Common myeloid progenitor, CD34-positive (primary cell): ENCODE data around the gene TPRKB.
"Not testable (repeated sequence)": the region's sequence is repeated elsewhere in the genome, so short reads cannot be mapped to it uniquely, and the experiment has no call there.

ENCODE experiments used
- CTCF ChIA-PET: fragments of 350-600 bp; sonication (Branson Sonifier 250); formaldehyde crosslinking; loops from one replicate; lab custom pipeline; 2021; ENCODE audit warnings: antibody characterized with exemption; lab: Charles Lee
- POLR2A ChIA-PET: fragments of 350-600 bp; sonication (Branson Sonifier 250); formaldehyde crosslinking; loops from one replicate; lab custom pipeline; 2021; ENCODE audit warnings: antibody characterized with exemption; lab: Charles Lee
- DNase-seq, 3 donors: peaks; one replicate each; pipeline versions ENCODE4 v3.0.0 to v3.0.0-alpha.2; 2013
- H3K27ac ChIP-seq, 2 experiments: 1 replicate in 1 of 2; 2 replicates in 1 of 2; pipeline ENCODE4 v1.7.0; 2013; ENCODE audit warnings: inconsistent platforms in 2 of 2, low read length in 2 of 2, mild to moderate bottlenecking in 2 of 2, low read depth in 1 of 2, moderate library complexity in 1 of 2; ENCODE audit not compliant: severe bottlenecking in 2 of 2, insufficient read depth in 1 of 2, poor library complexity in 1 of 2
- H3K27me3 ChIP-seq, 5 experiments: replicated peaks in 2 of 5; 1 replicate in 3 of 5; 2 replicates in 2 of 5; pipeline versions ENCODE4 v1.6.1 to v1.7.0; 2013; ENCODE audit warnings: low read length in 4 of 5, mild to moderate bottlenecking in 2 of 5, moderate library complexity in 2 of 5, inconsistent platforms in 1 of 5; ENCODE audit not compliant: insufficient read depth in 5 of 5, control insufficient read depth in 4 of 5
- H3K36me3 ChIP-seq, 4 experiments: 1 replicate in 2 of 4; 2 replicates in 2 of 4; pipeline versions ENCODE4 v1.6.1 to v1.7.0; 2013; ENCODE audit warnings: low read length in 3 of 4, control low read depth in 1 of 4, mild to moderate bottlenecking in 1 of 4; ENCODE audit not compliant: control insufficient read depth in 4 of 4, insufficient read depth in 4 of 4
- H3K4me1 ChIP-seq, 4 experiments: 1 replicate in 3 of 4; 2 replicates in 1 of 4; pipeline versions ENCODE4 v1.6.1 to v1.7.1; 2013; ENCODE audit warnings: low read length in 3 of 4, mild to moderate bottlenecking in 3 of 4, control low read depth in 1 of 4, inconsistent platforms in 1 of 4, moderate library complexity in 1 of 4; ENCODE audit not compliant: control insufficient read depth in 4 of 4, insufficient read depth in 4 of 4; ENCODE audit errors: control extremely low read depth in 1 of 4
- H3K4me3 ChIP-seq, 7 experiments: 1 replicate in 4 of 7; 2 replicates in 3 of 7; pipeline versions ENCODE4 v1.5.1 to v1.7.0; 2013; ENCODE audit warnings: mild to moderate bottlenecking in 7 of 7, low read length in 6 of 7, moderate library complexity in 6 of 7, inconsistent platforms in 2 of 7, low read depth in 2 of 7, control low read depth in 1 of 7; ENCODE audit not compliant: insufficient read depth in 4 of 7, control insufficient read depth in 1 of 7; ENCODE audit errors: extremely low read depth in 1 of 7
- H3K9me3 ChIP-seq, 5 experiments: 1 replicate in 4 of 5; 2 replicates in 1 of 5; pipeline versions ENCODE4 v1.6.1 to v1.7.1; 2013; ENCODE audit warnings: low read length in 4 of 5, mild to moderate bottlenecking in 2 of 5, inconsistent platforms in 1 of 5, low read depth in 1 of 5, moderate library complexity in 1 of 5; ENCODE audit not compliant: control insufficient read depth in 4 of 5, insufficient read depth in 2 of 5; ENCODE audit errors: control extremely low read depth in 1 of 5
- WGBS: methylation state at CpG from one replicate; pipeline ENCODE4 v1.1.5; 2013; ENCODE audit not compliant: insufficient coverage; 5-methylcytosine and 5-hydroxymethylcytosine counted together

TPRKB gene

DNA sequence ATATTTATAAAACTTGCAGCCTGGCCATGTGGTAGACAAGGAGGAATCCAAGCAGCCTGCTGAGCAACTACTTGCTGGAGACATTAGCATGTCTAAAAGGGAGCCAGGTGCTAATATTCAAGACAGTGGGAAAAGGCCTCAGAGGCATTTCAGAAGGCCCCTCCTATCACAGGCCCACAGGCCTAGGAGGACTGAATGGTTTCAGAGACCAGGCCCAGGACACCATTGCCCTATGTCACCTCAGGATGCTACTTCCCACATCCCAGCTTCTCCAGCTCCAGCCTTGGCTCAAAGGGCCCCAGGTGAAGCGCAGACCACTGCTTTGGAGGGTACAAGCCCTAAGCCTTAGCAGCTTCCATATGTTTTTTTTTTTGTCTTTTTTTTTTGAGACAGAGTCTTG, 39.0 kb downstream of the TPRKB start:
- Histone ChIP-seq H3K27me3 (no peaks in the 10 kb centered on the region), H3K9me3 (peaks cover 0 to 5% (median 0%) of the 10 kb centered on the region in 5 experiments), H3K27ac (no peak overlapping the region), H3K4me3 (no peak overlapping the region), H3K36me3 (no peaks in the 10 kb centered on the region), H3K4me1 (peaks cover 5 to 32% (median 30%) of the 10 kb centered on the region in 4 experiments)
- WGBS: 89% methylated on average over 1 of the region's 1 CpG
- DNase-seq: no peak
- ChIA-PET POLR2A (no interaction called here), CTCF (no interaction called here)

DNA sequence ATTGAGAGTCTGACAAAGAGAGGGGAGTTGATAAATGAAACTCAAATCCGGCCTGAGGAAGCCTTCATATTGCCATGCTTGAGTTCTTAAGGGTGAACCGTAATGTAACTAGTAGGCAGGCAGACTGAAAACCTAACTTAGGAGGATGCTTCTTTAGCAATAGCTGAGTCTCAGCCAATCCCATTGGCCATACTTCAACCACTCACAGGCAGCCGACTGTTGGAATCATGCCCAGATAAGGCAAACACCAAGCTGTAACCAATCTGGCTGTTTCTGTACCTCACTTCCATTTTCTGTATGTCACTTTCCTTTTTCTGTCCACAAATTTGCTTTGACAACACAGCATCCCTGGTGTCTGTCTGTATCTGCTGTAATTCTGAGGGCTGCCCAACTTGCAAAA, 39.5 kb downstream of the TPRKB start:
- DNase-seq: no peak
- 94% methylated on average over 2 of the region's 3 CpGs for WGBS
- peaks cover 5 to 27% (median 27%) of the 10 kb centered on the region in 4 experiments for H3K4me1 ChIP-seq
- no peak overlapping the region for H3K4me3 ChIP-seq
- no peaks in the 10 kb centered on the region for H3K36me3 ChIP-seq
- ChIA-PET POLR2A (no interaction called here), CTCF (no interaction called here)
- peaks cover 0 to 5% (median 0%) of the 10 kb centered on the region in 5 experiments for H3K9me3 ChIP-seq
- no peaks in the 10 kb centered on the region for H3K27me3 ChIP-seq
- H3K27ac ChIP-seq: no peak overlapping the region

DNA sequence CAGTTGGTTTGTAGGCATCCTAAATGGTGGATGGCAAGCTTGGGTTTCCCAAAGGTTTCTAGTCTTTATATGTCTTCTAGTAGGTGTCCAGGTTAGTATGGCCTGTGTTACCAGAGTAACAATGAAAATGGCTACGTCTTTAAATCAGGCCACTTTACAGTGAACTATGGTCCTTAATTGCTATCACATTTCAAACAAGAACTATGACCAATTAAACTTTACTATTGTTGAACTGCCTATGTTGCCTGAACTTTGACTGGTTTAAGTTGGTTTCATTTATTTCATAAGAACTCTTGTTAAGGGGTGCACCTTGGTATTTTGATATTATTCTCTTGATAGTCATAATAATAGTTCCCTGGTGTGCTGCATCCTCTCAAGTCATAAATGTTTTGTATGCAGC, 40.2 kb downstream of the TPRKB start:
- CTCF ChIA-PET: not testable (repeated sequence)

DNA sequence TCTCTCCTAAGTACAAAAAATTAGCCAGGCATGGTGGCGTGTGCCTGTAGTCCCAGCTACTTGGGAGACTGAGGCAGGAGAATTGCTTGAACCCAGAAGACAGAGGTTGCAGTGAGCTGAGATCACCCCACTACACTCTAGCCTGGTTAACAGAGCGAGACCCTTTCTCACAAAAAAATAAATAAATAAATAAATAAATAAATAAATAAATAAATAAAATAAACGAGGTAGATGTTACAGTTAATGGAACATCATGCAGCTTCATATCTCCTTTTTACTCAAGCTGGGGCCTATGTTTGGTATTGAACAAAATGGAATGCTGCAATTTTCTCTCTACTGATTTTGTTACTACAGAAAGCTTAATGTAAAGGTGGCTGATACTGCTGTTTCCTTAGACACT, 40.6 kb downstream of the TPRKB start:
- H3K27me3 ChIP-seq, H3K36me3 ChIP-seq, H3K4me3 ChIP-seq, POLR2A ChIA-PET, H3K27ac ChIP-seq, CTCF ChIA-PET, DNase-seq, H3K9me3 ChIP-seq: not testable (repeated sequence)
- WGBS: no CpG with 5 or more reads among the region's 3 CpGs
- H3K4me1 ChIP-seq: peaks cover 5 to 17% (median 16%) of the 10 kb centered on the region in 4 experiments

More for the DNA sequence above, 40.2 kb downstream of the TPRKB start:
- H3K4me3 ChIP-seq, H3K27ac ChIP-seq, POLR2A ChIA-PET, H3K27me3 ChIP-seq, H3K9me3 ChIP-seq, DNase-seq, H3K36me3 ChIP-seq: not testable (repeated sequence)
- WGBS: no CpG with 5 or more reads among the region's 1 CpG
- H3K4me1 ChIP-seq: peaks cover 5 to 21% (median 21%) of the 10 kb centered on the region in 4 experiments

DNA sequence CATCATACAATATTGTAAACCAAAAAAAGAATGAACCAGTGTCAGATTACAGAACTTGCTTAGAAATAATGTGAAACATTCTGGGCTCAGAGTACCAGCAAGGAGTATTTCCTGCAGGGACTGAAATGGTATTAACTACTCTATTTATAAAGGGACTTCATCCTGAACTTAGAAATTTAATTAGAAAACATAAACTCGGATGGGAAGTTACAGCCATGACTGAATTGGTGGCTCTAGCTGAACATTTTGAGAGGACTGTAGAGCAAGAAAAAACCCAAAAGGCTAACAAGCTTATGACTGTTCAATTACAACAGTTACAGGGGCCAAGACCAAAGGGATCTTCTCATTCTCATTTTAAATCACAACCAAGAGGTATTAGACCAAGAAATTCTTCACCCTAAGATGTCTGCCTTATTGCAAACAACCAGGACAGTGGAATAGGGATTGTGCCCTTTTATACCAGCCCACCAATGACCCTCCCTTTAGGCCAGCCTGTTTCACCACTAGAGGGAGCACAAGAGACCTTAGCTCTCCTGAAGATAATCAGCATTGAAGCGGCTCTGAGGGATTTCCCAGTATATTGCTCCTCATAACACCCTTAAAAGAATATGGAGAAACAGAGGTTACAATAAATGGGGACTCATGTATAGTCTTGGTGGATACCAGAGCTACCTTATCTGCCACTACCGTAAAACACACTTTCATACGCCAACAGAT, 46.6 kb downstream of the TPRKB start:
- POLR2A ChIA-PET, H3K27me3 ChIP-seq, H3K36me3 ChIP-seq, H3K9me3 ChIP-seq, H3K27ac ChIP-seq, H3K4me3 ChIP-seq: not testable (repeated sequence)
- CTCF ChIA-PET: interaction anchor here (1.1 to 2.1 kb wide), 5 partner anchors 10 to 47 kb away, joined by 3 to 12 read pairs (median 4); partner anchors contain the start of gene TPRKB
- peaks cover 0 to 15% (median 11%) of the 10 kb centered on the region in 4 experiments for H3K4me1 ChIP-seq
- no CpG with 5 or more reads among the region's 4 CpGs for WGBS
- DNase-seq: peak; percentile 40 to 59 (median 53)

DNA sequence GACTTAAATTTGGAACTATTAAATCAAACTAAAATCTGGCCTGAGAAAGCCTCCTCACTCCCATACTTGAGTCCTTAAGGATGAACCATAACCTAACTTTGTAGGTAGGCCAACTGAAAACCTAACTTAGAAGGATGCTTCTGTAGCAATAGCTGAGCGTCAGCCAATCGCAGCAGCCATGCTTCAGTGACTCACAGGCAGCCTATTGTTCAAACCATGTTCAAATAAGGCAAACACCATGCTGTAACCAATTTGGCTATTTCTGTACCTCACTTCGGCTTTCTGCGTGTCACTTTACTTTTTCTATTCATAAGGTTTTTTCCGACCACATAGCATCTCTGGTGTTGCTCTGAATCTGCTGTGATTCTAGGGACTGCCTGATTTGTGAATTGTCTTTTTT, 48.7 kb downstream of the TPRKB start:
- H3K4me3 ChIP-seq, DNase-seq, H3K27me3 ChIP-seq, CTCF ChIA-PET, H3K27ac ChIP-seq, H3K9me3 ChIP-seq, POLR2A ChIA-PET, H3K36me3 ChIP-seq: not testable (repeated sequence)
- 100% methylated on average over 4 of the region's 5 CpGs for WGBS
- peaks cover 0 to 15% (median 11%) of the 10 kb centered on the region in 4 experiments for H3K4me1 ChIP-seq

DNA sequence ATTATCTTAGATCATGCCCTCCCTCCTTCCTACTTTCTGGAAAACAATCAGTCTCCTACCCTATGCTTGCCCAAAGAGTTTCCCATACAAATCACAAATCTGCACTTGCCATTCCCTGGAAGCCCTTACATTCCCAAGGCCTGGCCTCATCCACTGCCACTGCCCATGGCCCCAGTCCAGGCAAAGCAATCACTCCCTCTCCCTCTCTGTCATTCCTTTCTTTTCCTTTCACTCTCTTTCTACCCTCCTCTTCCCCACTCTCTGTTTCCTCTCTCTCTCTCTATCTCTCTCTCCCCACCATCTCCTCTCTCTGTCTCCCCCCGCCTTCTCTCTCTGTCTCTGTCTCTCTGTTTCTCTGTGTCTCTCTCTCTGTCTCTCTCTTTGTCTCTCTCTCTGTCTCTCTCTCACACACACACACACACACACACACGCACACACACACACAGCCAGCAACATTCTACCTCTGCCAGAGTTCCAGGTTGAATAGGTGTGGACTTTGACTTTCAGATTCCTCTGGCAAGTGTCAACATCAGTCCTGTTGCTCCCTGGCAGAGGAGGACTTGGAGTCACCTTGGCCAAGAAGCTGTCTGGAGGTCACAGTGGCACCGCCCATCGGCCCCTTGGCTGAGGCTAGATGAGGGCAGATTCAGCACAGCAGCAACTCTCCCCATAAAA, 51.2 kb downstream of the TPRKB start:
- CTCF ChIA-PET: no interaction called here

More for the DNA sequence above, 51.2 kb downstream of the TPRKB start:
- POLR2A ChIA-PET: no interaction called here
- Histone ChIP-seq H3K27ac (peak overlapping the region in 1 of 2 experiments; percentile 17), H3K27me3 (no peaks in the 10 kb centered on the region), H3K36me3 (no peaks in the 10 kb centered on the region), H3K4me1 (peaks cover 0 to 15% (median 11%) of the 10 kb centered on the region in 4 experiments), H3K9me3 (peaks cover 0 to 3% (median 0%) of the 10 kb centered on the region in 5 experiments), H3K4me3 (no peak overlapping the region)
- DNase-seq: no peak
- WGBS: 95% methylated on average over 3 of the region's 4 CpGs
